Measurements from ENCODE around the gene DEPP1.
"Not testable (repeated sequence)": the region's sequence is repeated elsewhere in the genome, so short reads cannot be mapped to it uniquely, and the experiment has no call there.

DNA sequence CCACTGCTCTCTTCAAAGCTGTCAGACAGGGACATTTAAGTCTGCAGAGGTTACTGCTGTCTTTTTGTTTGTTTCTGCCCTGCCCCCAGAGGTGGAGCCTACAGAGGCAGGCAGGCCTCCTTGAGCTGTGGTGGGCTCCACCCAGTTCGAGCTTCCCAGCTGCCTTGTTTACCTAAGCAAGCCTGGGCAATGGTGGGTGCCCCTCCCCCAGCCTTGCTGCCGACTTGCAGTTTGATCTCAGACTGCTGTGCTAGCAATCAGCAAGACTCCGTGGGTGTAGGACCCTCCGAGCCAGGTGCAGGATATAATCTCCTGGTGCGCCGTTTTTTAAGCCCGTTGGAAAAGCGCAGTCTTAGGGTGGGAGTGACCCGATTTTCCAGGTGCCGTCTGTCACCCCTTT is 35.9 kb upstream of the DEPP1 start:
- TF ChIP-seq, protein P1, sequence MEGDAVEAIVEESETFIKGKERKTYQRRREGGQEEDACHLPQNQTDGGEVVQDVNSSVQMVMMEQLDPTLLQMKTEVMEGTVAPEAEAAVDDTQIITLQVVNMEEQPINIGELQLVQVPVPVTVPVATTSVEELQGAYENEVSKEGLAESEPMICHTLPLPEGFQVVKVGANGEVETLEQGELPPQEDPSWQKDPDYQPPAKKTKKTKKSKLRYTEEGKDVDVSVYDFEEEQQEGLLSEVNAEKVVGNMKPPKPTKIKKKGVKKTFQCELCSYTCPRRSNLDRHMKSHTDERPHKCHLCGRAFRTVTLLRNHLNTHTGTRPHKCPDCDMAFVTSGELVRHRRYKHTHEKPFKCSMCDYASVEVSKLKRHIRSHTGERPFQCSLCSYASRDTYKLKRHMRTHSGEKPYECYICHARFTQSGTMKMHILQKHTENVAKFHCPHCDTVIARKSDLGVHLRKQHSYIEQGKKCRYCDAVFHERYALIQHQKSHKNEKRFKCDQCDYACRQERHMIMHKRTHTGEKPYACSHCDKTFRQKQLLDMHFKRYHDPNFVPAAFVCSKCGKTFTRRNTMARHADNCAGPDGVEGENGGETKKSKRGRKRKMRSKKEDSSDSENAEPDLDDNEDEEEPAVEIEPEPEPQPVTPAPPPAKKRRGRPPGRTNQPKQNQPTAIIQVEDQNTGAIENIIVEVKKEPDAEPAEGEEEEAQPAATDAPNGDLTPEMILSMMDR (IDR thresholded peaks at IDR 0.05), result not testable (repeated sequence)
- not testable (repeated sequence) for TF ChIP-seq POLR2A (IDR thresholded peaks at IDR 0.05)
